Stimulated activated effector memory CD8-positive, alpha-beta T cell treated with anti-CD3 and anti-CD28 coated beads, Interleukin-12 subunit alpha, Interleukin-12 subunit beta, amount 100 ng/mL, for 72 hours (primary cell): ENCODE results near the gene ADCY2.
A peak's percentile ranks its signal among the peaks of the same experiment; 100 is the strongest.

Experiments used
- ATAC-seq: fragments of 150-1000 bp; cut with Tn5 transposase; 2 replicates; pipeline ENCODE4 v1.10.0; 2021
- DNase-seq, 2 donors: peaks; one replicate each; pipeline ENCODE4 v3.0.0; 2021 to 2022; ENCODE audit warnings: low spot score in 2 of 2
- H3K27ac Mint-ChIP-seq: one replicate; pipeline ENCODE4 v1.8.0; 2022; ENCODE audit warnings: mild to moderate bottlenecking, mixed read lengths
- H3K36me3 Mint-ChIP-seq: one replicate; pipeline ENCODE4 v1.8.0; 2022; ENCODE audit warnings: mild to moderate bottlenecking, mixed read lengths
- H3K4me1 Mint-ChIP-seq: one replicate; pipeline ENCODE4 v1.8.0; 2022; ENCODE audit warnings: mixed read lengths
- H3K4me3 Mint-ChIP-seq: one replicate; pipeline ENCODE4 v1.8.0; 2022; ENCODE audit warnings: mild to moderate bottlenecking, mixed read lengths
- H3K9me3 Mint-ChIP-seq: one replicate; pipeline ENCODE4 v1.8.0; 2022; ENCODE audit warnings: mixed read lengths

Gene ADCY2

DNA sequence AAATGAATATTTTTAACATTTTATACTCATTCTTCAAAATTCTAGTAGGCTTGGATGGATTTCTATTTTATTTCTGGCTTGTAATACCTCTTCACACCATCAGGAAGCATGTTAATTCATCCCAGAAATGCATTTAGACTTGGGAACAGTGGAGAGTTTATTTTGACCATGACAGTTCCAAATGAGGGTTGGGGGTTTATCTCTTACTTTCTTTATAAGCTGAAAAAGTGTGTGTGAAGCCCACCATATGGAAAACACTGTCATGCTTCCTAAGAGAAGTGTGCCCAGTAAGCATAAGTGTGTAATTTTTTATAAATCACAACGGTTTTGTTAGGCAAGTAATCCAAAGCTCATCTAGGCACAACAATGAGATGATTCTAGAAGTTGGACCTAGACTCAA, 215.6 kb downstream of the ADCY2 start:
- no peak for DNase-seq
- no peaks in the 10 kb centered on the region for H3K4me1 Mint-ChIP-seq
- no peaks in the 10 kb centered on the region for H3K36me3 Mint-ChIP-seq
- no peak overlapping the region for H3K27ac Mint-ChIP-seq
- H3K9me3 Mint-ChIP-seq: peaks cover 4% of the 10 kb centered on the region
- no peak for ATAC-seq
- no peak overlapping the region for H3K4me3 Mint-ChIP-seq

DNA sequence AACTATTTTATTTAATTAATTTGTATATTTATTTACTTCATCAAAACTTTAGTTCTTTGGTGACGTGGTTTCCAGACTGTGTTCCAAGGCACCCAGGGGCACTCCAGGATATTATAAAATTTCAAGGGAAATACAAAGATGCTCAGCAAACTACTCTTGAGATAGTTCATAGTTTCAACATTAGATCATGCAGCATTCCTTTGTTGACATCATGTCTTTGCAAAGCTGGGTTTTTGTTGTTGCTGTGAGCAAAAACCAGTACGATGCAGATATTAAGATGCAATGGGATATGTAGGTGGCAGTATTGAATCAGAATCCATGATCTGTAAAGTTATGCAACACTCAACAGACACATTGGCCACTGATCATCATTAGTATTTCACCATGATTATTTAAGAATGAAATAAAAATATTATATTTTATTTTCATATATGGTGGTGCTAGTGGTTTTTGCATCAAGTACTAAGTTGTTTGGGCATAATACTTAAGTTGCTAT, 219.7 kb downstream of the ADCY2 start:
- H3K27ac Mint-ChIP-seq: no peak overlapping the region
- H3K4me1 Mint-ChIP-seq: no peaks in the 10 kb centered on the region
- H3K9me3 Mint-ChIP-seq: no peaks in the 10 kb centered on the region
- ATAC-seq: no peak
- H3K4me3 Mint-ChIP-seq: no peak overlapping the region
- no peaks in the 10 kb centered on the region for H3K36me3 Mint-ChIP-seq
- no peak for DNase-seq

DNA sequence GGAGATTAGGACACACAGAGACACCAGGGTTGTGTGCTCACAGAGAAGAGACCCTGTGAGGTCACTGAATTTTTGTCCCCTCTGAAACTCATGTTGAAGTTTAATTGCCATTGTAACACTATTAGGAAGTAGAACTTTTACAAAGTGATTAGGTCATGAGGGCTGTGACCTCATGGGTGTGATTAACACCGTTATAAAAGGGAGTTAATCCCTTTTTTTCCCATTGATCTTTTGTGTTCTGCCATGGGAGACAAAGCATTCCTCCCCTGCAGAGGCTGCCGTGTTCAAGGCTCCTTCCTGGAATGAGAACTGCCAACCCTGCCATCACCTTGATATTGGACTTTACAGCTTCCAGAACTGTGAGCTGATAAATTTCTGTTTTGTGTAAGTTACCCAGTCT, 221.0 kb downstream of the ADCY2 start:
- DNase-seq: no peak
- Mint-ChIP-seq H3K36me3 (no peaks in the 10 kb centered on the region), H3K27ac (no peak overlapping the region)

DNA sequence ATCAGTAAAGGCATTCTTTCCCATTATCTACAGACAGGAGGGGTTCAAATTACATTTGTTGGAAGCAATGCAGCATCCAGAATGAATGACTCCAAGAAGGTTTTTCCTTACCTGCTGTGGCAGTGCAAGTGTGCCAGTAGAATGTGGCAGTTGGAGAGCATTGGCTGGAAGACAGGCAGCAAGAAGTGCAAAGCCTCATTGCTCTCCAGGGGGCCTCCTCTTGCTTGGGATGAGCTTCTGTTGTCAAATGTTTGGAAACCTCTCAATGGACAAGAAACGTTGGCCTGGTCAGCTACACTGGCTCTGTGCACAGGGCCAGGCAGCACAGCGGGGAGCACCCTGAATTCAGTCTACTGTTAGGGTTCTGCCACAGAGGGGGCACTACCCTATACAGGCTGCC, 226.6 kb downstream of the ADCY2 start:
- H3K4me1 Mint-ChIP-seq: no peaks in the 10 kb centered on the region
- no peak for DNase-seq
- no peak overlapping the region for H3K27ac Mint-ChIP-seq
- no peak overlapping the region for H3K4me3 Mint-ChIP-seq
- no peaks in the 10 kb centered on the region for H3K36me3 Mint-ChIP-seq
- H3K9me3 Mint-ChIP-seq: peaks cover 3% of the 10 kb centered on the region
- ATAC-seq: no peak

More for the DNA sequence above, 221.0 kb downstream of the ADCY2 start:
- Mint-ChIP-seq H3K4me1 (no peaks in the 10 kb centered on the region), H3K4me3 (no peak overlapping the region), H3K9me3 (no peaks in the 10 kb centered on the region)
- ATAC-seq: no peak

DNA sequence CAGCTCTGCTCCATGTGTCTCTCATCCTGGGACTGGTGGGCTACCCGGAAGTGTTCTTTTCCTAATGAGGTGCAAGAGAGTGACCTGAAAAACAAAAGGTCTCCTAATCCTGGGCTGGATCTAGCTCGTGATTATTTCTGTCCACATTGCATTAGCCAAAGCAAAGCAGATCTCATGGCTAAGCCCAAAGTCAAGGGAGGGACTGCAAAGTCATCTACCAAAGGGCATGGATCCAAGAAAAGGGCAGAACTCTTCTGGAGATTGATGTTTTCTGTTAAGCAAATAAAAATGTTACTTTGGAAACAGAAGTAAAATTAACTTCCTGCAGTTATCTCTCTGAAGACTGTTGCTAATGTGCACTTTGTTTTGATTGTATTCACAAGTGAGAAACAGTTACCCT, 229.8 kb downstream of the ADCY2 start:
- ATAC-seq (no peak), DNase-seq (no peak)
- Mint-ChIP-seq H3K4me1 (no peaks in the 10 kb centered on the region), H3K4me3 (no peak overlapping the region), H3K9me3 (peaks cover 3% of the 10 kb centered on the region), H3K27ac (no peak overlapping the region), H3K36me3 (no peaks in the 10 kb centered on the region)

DNA sequence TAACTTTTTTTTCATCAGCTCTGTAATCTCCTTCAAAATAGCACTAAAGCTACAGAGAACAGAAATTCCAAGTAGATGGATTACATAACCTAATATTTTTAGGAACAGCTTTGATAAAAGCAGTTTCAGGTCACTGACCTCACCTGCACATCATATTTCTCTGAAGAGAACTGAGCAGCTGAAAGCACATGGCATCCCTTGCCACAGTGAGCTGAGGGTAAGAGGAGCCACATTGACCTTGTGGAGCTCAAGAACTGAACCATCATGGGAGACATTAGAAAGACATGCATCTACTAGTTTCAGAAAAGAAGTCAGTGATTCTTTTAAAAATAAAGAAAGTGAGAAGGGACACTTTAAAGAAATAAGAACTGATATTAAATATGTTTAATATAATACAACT, 232.3 kb downstream of the ADCY2 start:
- no peak overlapping the region for H3K4me3 Mint-ChIP-seq
- no peaks in the 10 kb centered on the region for H3K4me1 Mint-ChIP-seq
- H3K9me3 Mint-ChIP-seq: peaks cover 9% of the 10 kb centered on the region
- no peak for ATAC-seq
- DNase-seq: no peak
- no peak overlapping the region for H3K27ac Mint-ChIP-seq
- no peaks in the 10 kb centered on the region for H3K36me3 Mint-ChIP-seq

DNA sequence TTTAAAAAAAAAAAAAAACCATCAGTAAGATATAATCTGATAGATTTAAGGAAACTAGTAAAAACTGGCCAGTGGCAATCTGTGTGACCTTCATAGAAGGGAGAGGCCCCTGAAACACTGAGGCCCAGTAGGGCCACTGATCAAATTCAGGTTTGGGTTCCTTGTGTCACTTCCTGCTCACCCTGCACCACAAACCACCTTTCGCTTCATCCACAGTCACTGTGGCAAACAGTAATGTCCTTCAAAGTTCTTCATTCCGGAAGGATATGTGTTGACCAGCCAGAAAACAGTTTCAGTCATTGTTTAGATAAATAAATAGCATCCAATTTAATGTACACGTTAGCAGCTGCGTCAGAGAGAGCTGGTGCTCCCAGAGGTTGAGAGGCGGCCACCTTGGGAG, 232.9 kb downstream of the ADCY2 start:
- Mint-ChIP-seq H3K27ac (no peak overlapping the region), H3K4me1 (no peaks in the 10 kb centered on the region), H3K9me3 (peaks cover 9% of the 10 kb centered on the region), H3K36me3 (no peaks in the 10 kb centered on the region), H3K4me3 (no peak overlapping the region)
- no peak for DNase-seq
- ATAC-seq: no peak

DNA sequence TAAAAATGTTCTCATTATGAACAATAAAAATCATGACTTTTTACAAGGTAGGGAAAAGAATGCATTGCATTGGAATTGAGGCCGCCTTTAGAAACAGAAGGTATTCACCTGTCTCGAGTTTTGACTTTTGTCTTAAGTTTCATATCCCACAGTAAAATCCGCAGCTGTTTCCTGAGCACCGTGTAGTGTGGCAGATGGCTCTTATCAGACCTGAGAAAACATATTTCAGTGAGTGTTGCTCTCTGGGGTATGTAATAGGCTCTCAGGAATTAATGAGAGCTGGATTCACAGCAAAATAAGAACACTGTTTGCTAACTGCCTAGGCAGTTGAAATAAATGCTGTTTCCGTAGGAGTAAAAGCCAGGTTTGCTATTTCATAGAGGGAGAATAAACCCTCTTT, 233.6 kb downstream of the ADCY2 start:
- Mint-ChIP-seq H3K4me1 (no peaks in the 10 kb centered on the region), H3K9me3 (peaks cover 9% of the 10 kb centered on the region), H3K4me3 (no peak overlapping the region), H3K27ac (no peak overlapping the region), H3K36me3 (no peaks in the 10 kb centered on the region)
- DNase-seq: no peak
- ATAC-seq: no peak

DNA sequence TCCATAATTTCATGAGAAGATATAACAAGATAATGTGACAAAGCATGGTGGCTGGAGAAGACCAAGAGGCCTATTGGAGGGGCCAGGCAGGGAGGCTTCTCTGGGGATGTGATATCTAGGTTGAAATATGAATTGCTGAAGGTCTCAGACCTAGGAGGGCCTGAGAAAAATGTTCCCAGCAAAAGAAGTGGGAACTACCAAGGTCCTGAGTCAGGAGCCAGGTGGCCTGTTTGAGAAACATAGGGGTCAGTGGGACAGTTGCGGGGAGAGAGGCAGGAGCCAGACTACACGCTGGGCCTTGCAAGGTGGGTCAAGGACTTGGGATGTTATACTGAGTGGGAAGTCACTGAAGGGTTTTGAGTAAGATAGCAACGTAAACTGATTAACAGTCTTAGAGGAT, 238.9 kb downstream of the ADCY2 start:
- Mint-ChIP-seq H3K4me1 (no peaks in the 10 kb centered on the region), H3K4me3 (no peak overlapping the region), H3K27ac (no peak overlapping the region), H3K9me3 (peaks cover 11% of the 10 kb centered on the region), H3K36me3 (no peaks in the 10 kb centered on the region)
- DNase-seq (no peak), ATAC-seq (peak; percentile 28)

DNA sequence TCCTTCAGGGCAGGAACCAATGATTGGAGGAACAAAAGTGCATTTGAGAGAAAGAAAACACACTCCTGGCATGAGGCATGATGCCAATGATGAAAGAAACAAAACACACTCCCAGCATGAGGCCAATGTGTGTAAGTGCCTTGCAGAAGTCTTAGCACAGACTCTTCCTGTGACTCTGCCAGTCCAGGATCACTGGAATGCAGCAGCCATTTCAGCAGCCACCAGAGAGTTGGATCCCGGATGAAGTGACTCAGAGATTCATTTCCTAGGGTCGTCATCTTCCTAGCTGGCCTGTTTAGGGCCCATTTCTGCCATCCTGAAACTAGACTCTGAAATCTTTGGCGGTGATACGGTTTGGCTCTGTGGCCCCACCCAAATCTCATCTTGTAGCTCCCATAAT, 242.5 kb downstream of the ADCY2 start:
- Mint-ChIP-seq H3K9me3 (peaks cover 6% of the 10 kb centered on the region), H3K4me1 (no peaks in the 10 kb centered on the region), H3K27ac (no peak overlapping the region), H3K4me3 (no peak overlapping the region), H3K36me3 (no peaks in the 10 kb centered on the region)
- DNase-seq: no peak
- no peak for ATAC-seq

DNA sequence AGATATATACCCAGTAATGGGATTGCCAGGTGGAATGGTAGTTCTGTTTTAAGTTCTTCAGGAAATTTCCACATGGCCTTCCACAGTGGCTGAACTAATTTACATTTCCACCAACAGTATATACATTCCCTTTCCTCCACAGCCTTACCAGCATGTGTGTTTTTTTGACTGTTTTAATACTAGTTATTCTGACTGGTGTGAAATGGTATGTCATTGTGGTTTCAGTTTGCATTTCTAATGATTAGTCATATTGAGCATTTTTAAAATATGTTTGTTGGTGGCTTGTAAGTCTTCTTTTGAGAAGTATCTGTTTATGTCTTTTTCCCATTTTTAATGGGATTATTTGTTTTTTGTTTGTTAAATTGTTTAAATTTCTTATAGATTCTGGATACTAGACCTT, 246.1 kb downstream of the ADCY2 start:
- no peaks in the 10 kb centered on the region for H3K36me3 Mint-ChIP-seq
- H3K27ac Mint-ChIP-seq: no peak overlapping the region
- ATAC-seq: no peak
- no peaks in the 10 kb centered on the region for H3K4me1 Mint-ChIP-seq
- no peak overlapping the region for H3K4me3 Mint-ChIP-seq
- DNase-seq: no peak
- H3K9me3 Mint-ChIP-seq: peaks cover 7% of the 10 kb centered on the region

DNA sequence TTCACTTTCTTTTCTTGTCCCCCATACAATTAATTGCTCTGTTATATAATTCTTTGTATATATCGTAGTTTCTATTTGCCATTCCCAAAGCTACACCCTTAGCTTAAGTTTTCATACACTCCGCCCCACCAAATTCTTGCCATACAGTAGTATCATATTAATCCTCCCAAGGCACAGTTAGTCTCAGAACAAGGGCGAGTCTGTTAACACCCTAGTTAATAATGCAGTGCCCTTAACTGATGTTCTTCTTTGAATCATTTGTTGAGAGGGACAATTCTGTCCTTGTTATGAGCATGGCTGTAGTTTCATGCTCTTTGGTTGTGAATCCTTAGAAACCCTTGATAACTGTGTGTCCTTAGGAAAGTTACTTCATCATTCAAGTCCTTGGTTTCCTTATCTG, 248.8 kb downstream of the ADCY2 start:
- no peak for DNase-seq
- Mint-ChIP-seq H3K36me3 (no peaks in the 10 kb centered on the region), H3K4me3 (no peak overlapping the region), H3K4me1 (no peaks in the 10 kb centered on the region), H3K9me3 (peaks cover 7% of the 10 kb centered on the region), H3K27ac (no peak overlapping the region)
- no peak for ATAC-seq

DNA sequence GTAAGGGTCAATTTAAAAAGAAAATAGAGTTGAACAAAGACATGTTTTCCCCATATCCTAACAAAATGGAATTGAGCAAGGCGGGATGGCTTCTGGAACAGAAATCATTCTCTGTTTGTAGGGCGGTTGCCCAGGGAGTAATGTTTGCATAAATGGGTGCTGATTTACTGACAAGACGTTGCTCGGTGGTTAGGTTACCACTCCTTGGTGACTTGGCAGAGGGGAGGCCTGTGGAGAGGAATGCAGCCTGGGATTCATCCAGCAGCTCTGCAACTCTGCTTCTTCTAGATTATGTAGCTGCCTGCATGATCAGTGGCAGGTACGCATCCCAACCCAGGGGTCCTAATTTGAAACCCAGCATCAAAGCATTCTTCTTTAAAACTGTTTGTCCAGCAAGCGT, 254.8 kb downstream of the ADCY2 start:
- ATAC-seq: no peak
- Mint-ChIP-seq H3K9me3 (peaks cover 4% of the 10 kb centered on the region), H3K4me3 (no peak overlapping the region), H3K36me3 (no peaks in the 10 kb centered on the region), H3K27ac (no peak overlapping the region), H3K4me1 (no peaks in the 10 kb centered on the region)
- DNase-seq: no peak

DNA sequence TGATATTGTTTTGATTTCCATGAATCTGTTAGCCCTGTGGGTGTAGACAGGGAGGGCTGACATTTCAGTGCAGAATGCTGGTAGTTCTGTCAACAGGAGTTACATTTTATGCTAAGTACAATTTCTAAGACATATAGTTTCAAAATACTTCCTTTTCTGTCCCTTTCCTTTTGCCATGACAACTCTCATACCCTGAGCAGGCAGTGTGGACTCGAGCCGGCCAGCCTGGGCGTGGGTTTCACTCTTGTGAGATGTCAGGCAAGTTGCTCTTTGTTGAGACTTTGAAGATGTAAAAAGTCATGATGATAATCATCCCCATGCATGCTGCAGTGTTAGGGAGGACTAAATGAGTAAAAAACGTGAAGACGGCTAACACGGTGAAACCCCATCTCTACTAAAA, 257.1 kb downstream of the ADCY2 start:
- no peak for ATAC-seq
- H3K36me3 Mint-ChIP-seq: no peaks in the 10 kb centered on the region
- H3K4me3 Mint-ChIP-seq: no peak overlapping the region

DNA sequence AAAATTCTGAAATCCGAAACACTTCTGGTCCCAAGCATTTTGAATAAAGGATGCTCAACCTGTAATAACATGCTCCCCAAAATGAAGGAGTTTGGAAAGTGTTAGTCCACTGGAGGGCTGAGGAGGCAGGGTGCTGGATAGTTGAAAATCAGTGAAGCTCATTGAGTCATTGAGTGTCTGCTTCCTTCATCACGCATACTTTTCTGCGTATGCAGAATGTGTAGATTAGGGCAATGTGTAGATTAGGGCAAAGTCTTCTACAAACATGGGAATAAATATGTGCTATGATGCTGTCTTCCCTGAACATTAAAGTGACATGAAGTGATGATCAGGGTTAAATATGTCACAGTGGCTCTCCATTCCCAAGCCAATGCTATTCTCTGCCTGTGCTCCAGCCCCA, 261.2 kb downstream of the ADCY2 start:
- H3K27ac Mint-ChIP-seq: no peak overlapping the region
- H3K36me3 Mint-ChIP-seq: no peaks in the 10 kb centered on the region
- ATAC-seq: no peak

More for the DNA sequence above, 257.1 kb downstream of the ADCY2 start:
- no peak for DNase-seq
- peaks cover 4% of the 10 kb centered on the region for H3K9me3 Mint-ChIP-seq
- no peaks in the 10 kb centered on the region for H3K4me1 Mint-ChIP-seq
- H3K27ac Mint-ChIP-seq: no peak overlapping the region

DNA sequence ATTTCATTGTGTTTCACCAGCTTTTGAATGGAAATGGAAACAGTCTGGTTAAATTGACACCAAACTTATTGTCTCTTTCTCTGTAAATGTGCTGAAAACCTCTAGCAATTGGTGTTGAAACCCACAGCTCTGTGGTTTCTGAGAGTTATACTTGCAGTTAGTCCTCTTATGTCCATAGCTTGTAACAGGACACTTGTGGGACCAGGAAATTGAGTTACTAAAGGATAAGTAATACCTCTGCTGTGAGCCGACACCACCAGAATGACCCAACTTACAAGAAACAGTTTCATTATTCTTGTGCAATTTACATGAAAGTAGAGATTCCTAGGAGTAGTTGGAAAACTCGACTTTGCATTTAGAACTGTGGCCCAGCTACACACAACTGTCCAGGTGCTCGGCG, 263.5 kb downstream of the ADCY2 start:
- H3K4me1 Mint-ChIP-seq: no peaks in the 10 kb centered on the region
- DNase-seq (no peak), ATAC-seq (no peak)
- no peak overlapping the region for H3K4me3 Mint-ChIP-seq
- peaks cover 3% of the 10 kb centered on the region for H3K9me3 Mint-ChIP-seq
- H3K36me3 Mint-ChIP-seq: no peaks in the 10 kb centered on the region
- H3K27ac Mint-ChIP-seq: no peak overlapping the region

More for the DNA sequence above, 261.2 kb downstream of the ADCY2 start:
- DNase-seq: no peak
- Mint-ChIP-seq H3K9me3 (peaks cover 7% of the 10 kb centered on the region), H3K4me1 (no peaks in the 10 kb centered on the region), H3K4me3 (no peak overlapping the region)

DNA sequence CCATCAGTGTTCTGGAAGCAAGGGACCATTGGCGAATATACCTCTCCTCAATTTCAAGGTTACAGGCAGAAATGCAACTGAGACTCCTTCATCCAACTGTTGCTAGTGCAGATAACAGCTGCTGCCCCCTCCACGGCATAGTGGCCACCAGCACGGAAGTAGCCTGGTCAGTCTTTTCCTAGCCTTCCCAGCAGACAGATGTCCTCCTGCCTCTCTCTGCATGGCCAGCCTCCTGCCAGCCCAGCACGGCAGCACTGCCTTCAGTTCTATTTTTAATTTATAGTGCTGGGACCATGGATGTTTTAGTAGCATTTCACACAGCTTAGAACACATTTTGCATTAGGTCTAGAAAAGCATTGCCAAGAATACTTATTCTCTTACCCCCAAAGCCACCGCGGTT, 266.4 kb downstream of the ADCY2 start:
- ATAC-seq (no peak), DNase-seq (no peak)
- Mint-ChIP-seq H3K4me1 (no peaks in the 10 kb centered on the region), H3K4me3 (no peak overlapping the region), H3K36me3 (no peaks in the 10 kb centered on the region), H3K9me3 (peaks cover 3% of the 10 kb centered on the region), H3K27ac (no peak overlapping the region)
